HG03575 (cell line): ENCODE measurements around the gene TLR10.
"Not testable (repeated sequence)": the region's sequence is repeated elsewhere in the genome, so short reads cannot be mapped to it uniquely, and the experiment has no call there.

Experiments
- ATAC-seq: cut with Tn5 transposase; IDR thresholded peaks from one replicate; pipeline ENCODE4 v1.9.1; 2021; ENCODE audit not compliant: unreplicated experiment, insufficient number of reproducible peaks, low FRiP score; ENCODE audit errors: extremely low read depth

The TLR10 gene, protein sequence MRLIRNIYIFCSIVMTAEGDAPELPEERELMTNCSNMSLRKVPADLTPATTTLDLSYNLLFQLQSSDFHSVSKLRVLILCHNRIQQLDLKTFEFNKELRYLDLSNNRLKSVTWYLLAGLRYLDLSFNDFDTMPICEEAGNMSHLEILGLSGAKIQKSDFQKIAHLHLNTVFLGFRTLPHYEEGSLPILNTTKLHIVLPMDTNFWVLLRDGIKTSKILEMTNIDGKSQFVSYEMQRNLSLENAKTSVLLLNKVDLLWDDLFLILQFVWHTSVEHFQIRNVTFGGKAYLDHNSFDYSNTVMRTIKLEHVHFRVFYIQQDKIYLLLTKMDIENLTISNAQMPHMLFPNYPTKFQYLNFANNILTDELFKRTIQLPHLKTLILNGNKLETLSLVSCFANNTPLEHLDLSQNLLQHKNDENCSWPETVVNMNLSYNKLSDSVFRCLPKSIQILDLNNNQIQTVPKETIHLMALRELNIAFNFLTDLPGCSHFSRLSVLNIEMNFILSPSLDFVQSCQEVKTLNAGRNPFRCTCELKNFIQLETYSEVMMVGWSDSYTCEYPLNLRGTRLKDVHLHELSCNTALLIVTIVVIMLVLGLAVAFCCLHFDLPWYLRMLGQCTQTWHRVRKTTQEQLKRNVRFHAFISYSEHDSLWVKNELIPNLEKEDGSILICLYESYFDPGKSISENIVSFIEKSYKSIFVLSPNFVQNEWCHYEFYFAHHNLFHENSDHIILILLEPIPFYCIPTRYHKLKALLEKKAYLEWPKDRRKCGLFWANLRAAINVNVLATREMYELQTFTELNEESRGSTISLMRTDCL

DNA sequence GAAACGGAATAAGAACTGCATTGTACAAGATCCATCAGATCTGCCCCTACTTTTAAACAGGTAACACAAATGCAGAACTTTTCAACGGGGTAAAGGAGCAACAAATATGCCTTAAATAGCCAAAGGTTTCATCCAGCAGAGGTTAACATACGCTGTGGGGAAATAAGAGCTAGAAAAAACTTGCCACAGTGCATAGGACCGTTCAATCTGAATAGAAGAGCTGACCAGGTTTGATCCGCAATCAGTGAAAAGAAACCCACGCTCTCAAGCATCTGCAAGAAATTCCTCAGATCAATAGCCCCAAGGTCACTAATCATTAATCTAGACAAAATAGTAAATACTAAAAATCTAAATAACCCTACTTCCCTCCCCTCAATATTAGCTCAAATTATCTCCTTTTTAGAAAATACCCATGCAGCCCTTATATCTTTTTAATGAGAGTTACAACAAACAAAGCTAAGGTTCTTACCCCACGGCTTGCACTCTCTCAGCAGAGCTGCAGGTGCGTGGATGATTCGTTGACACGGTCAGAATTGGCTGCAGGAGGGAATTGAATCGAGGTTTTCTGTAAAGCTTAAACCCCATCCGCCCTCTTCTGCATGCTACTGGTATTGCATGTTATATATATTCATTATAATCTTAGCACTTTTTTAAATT is at the start of gene TLR10:
TLR10 (minus strand) TSS at position 539 of the 657 bp plus-strand sequence. CDS start 7,400 bp downstream, outside the sequence.
- peak; percentile 58 for ATAC-seq

DNA sequence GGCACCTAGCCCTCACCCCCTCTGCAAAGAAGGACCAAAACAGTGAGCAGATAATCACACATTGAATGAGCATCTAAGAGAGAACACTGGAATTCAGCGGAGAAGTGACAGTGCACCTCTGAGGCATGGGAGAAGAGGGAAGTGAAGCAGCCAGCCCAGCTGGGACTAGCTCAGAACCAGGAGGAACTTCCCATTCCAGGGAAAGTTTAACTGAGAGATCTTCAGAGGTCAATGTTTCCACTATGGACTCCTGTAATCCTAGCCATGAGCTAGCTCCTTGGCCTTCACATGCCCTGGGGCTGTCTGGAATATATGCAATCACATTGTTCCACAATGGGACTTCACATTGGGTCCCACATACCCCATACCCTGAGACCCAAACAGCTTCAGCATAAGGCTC is 49.4 kb upstream of the TLR10 start:
- ATAC-seq: no peak

DNA sequence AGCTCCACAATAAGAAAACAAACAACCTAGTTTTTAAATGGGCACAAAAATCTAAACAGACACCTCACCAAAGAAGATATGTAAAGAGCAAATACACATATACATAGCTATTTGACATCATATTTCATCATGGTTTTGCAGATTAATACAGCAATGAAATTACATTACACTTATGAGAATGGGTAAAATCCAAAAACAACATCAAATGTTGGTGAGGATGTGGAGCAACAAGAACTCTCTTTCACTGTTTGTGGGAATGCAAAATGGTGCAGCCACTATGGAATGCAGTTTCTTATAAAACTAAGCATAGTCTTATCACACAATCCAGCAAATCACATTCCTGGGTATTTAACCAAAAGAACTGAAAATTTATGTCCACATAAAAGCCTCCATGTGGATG is 48.9 kb upstream of the TLR10 start:
- no peak for ATAC-seq

DNA sequence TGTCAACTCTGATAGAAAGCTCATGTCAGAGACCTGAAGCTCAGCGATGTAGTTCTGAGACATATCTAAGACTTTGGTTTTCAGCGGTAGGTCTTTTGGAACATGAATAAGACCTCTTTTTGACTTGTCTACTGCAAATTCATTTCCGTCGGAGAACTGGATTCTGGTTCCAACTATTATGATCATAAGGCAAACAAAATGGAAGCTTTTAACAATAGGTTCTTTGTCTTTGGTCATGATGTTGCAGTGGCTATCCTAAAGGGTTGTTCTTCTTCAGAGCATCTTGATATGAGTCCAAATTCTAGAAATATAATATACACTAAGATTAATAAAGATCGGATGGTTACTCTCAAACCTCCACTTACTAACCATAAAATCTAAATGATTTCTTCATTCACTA is 46.4 kb upstream of the TLR10 start:
- no peak for ATAC-seq

DNA sequence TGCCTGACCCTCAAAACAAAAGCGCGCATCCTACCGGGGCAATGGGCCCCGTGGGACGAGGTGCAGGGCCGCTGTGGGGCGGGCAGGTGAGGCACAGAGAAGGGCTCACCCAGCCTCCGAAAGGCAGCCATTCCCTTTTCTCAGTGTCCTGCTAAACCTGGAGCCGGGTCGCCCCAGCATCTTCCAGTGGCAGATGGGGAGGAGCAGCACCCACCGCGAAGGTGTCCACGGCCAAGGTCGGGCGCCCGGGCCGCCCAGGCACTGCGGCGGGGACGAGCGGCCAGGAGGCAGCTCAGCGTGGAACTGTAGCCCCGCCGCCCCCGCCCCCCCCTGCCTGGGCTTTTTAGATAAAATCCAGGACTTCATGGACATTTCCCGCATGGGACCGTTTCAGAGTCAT is 41.0 kb upstream of the TLR10 start:
- no peak for ATAC-seq

DNA sequence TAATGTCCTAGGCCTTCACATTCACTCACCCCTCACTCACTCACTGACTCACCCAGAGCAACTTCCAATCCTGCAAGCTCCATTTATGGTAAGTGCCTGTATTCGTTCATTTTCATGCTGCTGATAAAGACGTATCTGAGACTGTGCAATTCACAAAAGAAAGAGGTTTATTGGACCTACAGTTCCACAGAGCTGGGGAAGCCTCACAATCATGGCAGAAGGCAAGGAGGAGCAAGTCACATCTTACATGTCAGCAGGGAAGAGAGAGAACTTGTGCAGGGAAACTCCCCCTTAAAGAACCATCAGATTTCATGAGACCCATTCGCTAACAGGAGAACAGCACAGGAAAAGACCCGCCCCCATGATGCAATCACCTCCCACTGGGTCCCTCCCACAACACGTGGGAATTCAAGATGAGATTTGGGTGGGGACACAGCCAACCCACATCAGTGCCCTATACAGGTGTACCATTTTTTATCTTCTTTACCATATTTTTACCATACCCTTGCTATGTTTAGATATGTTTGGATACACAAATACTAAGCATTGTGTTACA is 40.0 kb upstream of the TLR10 start:
- no peak for ATAC-seq

DNA sequence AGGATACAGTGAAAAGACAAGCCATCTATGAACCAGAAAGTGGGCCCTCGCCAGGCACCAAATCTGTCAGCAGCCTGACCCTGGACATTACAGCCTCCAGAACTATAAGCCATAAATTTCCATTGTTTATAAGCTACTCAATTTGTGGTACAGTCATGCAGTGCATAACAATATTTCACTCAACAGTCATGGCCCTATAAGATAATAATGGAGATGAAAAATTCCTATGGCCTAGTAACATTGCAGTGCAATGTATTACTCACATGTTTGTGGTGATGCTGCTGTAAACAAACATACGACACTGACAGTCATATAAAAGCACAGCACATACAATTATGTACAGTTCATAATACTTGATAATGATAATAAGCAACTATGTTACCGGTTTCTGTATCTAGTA is 38.9 kb upstream of the TLR10 start:
- no peak for ATAC-seq

DNA sequence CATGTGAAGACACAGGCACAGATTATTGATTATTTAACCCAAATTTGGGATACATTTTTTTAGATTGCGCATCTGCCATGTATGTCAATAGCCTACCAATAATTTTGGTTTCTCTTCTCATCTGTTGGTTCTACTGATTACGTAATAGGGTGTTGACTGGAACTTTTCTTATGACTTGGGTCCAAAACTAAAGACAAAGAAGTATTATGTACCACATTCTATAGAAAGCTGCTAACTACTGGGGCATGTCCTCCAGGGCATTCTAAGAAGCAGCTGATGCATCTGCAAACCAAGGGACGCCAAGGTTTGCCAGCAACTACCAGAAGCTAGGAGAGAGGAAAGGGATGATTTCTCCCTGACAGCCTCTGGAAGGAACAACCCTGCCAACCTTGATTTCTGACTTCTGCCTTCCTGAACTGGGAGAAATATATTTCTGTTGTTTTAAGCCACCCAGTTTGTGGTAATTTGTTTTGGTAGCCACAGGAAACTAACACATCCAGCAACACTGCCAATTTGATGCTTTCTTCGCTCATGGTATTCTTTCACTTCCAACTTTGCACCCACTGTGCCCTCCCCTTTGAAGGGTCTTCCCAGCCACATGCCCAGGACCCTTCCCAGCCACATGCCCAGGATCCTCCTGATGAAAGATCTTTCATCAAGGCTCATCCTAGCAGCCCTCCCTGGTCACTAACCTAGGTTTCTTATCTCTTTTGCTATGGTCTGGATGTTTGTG is 37.7 kb upstream of the TLR10 start:
- peak; percentile 28 for ATAC-seq

DNA sequence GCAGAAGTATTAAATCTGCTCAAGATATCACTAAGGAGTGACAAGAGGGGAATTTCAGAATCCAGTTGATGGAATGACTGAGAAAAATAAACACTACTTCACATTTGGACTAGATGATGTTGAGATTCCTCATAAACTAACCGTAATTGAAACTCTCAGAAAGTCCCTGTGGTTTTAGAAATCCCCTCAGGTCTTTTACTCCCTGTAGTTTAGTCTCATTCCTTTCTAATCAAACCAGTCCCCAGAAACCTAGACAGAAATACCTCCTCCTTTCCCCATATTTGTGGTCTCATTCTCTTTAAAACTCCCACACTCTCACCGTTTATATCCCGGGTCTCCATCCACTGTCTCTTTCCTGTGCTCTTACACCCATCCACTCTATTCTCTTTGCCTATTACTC is 36.8 kb upstream of the TLR10 start:
- ATAC-seq: no peak

DNA sequence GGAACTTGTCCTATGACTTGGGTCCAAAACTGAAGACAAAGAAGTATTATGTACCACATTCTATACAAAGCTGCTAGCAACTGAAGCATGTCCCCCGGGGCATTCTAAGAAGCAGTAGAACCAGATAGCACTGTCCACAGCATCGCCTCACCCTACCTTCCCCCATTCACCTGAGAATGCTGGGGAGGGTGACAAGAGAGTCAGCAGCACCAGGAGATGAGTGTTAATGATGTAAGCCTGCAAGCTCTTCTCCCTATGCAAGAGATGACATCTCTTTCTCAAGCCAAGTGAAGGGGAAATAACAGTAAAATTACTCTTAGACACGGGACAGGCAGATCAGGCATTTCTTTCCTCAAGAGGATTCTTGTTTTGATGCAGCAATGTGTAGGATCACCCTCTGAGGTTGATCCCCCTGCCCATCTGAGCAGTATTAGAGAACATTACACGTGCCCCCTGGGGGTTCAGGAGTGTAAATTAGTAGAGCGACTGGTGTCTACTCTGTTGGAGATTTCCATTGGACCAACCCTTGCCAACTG is 35.7 kb upstream of the TLR10 start:
- ATAC-seq: peak; percentile 34

DNA sequence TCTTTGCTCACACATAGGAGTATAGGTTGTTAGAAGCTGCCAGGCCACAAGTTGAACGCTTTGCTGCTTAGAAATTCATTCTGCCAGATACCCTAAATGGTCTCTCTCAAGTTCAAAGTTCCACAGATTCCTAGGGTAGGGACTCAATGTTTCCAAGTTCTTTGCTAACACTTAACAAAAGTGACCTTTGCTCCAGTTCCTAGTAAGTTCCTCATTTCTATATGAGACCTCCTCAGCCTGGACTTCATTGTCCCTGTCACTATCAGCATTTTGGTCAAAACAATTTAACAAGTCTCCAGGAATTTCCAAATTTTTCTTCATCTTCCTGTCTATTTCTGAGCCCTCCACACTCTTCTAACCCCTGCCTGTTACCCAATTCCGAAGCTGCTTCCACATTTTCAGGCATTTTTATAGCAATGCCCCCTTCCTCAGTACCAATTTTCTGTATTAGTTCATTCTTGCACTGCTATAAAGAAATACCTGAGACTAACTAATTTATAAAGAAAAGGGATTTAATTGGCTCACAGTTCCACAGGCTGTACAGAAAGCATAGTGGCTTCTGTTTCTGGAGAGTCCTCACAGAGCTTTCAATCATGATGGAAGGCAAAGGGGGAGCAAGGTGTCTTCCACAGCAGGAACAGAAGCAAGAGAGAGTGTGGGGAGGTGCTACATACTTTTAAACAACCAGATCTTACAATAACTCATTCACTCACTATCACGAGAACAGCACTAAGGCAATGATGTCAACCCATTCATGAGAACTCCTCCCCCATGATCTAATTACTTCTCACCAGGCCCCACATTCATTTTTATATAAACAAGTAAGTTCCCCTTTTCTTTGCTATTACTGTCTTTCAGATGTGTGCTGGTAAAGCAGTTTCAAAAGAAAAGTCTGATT is 33.3 kb upstream of the TLR10 start:
- no peak for ATAC-seq

DNA sequence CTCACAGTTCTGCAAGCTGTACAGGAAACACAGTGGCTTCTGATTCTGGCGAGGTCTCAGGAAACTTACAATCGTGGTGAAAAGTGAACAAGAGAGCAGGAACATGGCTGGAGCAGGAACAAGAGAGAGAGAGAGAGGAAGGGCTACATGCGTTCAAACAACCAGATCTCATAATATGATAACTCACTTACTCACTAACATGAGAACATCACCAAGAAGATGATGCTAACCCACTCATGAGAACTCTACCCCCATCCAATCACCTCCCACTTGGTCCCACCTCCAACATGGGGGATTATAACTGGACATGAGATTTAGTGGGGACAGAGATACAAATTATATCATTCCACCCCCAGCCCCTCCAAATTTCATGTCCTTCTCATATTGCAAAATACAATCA is 31.6 kb upstream of the TLR10 start:
- ATAC-seq: no peak

DNA sequence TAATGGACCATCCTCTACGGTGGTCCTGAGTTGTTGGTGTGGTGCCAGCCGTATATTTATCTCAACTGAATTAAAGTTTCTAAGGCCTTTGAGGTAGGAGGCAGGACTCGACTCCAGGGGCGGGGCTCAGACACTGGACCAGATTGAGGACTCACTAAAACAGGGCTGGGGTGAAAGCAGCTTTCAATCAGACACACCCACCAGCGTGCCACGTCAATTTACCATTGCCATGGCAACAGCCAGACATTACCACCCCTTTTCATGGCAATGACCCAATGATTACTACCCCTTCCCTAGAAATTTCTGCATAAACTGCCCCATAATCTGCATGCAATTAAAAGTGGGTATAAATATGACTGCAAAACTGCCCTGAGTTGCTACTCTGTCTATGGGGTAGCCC is 28.5 kb upstream of the TLR10 start:
- ATAC-seq: no peak

DNA sequence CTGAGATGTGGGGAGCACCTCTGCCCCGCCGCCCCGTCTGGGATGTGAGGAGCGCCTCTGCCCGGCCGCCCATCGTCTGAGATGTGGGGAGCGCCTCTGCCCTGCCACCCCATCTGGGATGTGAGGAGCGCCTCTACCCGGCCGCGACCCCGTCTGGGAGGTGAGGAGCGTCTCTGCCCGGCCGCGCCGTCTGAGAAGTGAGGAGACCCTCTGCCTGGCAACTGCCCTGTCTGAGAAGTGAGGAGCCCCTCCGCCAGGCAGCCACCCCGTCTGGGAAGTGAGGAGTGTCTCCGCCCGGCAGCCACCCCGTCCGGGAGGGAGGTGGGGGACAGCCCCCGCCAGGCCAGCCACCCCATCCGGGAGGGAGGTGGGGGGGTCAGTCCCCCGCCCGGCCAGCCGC is 24.7 kb upstream of the TLR10 start:
- not testable (repeated sequence) for ATAC-seq

DNA sequence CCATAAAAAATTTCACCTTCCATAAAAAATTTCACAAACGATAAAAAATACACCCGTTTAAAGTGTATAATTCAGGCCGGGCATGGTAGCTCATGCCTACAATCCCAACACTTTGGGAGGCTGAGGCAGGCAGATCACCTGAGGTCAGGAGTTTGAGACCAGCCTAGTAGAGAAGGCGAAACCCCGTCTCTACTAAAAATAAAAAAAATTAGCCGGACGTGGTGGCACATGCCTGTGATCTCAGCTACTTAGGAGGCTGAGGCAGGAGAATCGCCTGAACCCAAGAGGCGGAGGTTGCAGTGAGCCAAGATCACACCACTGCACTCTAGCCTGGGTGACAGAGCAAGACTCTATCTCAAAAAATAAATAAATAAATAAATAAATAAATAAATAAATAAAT is 23.5 kb upstream of the TLR10 start:
- not testable (repeated sequence) for ATAC-seq

DNA sequence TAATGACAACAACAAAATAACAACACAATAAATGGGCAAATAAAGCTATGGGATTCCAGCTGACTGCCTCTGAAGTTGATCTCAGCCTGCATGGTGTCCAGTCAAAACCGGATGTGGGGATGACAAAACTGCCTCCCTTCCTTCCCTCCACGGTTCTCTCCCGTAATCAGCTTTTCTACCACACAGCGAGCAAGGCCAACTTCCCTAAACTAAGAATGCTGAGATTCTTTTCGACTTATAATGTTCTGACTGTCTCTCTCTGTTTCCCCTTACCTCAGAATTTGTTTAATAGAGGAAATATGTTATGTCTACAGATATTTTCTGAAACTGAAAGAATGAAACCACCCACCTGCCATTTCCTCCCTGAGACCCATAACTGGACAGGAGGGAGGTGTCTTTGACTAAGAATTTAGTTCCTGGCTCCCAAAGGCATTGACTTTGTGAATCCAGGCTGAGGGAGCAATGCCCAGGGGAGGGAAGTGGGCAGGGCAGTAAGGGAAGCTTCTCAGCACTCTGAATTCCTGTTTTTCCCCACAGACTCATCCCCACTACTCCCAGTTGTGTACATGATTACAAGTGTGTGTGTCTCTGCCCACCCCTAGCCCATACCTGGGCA is 22.8 kb upstream of the TLR10 start:
- ATAC-seq: no peak

DNA sequence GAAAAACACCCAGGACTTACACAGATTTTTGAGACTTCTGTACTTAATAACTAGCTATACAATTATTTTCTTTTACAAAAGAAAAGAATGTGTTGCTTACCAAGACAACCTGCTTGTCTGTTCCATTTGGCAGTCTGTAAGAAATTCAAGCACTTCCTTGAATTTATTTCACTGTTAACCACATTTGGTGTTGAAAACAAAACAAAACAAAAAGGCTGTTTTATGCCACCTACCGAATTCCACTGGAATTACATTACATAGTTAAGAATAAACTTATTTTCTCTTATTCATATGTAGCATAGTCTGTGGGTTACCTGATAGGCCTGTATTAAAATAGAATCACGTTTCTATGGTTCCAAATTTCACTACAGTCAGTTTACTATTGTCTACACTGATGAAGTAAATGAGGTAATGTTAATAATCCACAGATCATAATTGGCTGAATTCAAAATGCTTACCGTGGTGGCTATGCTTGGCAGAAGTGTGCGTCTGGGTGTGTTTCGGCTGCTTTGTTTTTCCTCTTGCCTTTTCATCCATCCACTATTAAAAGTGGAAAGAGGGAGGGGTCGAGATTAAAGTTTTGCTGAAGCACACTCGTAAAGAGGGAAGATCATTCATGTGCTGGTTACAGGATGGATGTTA is 22.0 kb upstream of the TLR10 start, which contains the start of gene TLR1:
TLR1 (minus strand) TSS at position 138 of the 642 bp plus-strand sequence. CDS start 5,960 bp downstream, outside the sequence.
- ATAC-seq: no peak
